CD4-positive, alpha-beta T cell treated with Interleukin-6 at 100 ng/mL for 8 hours (primary cell): ENCODE results near the gene SMNDC1.
"Not testable (repeated sequence)": the region's sequence is repeated elsewhere in the genome, so short reads cannot be mapped to it uniquely, and the experiment has no call there.

Experiments
- DNase-seq: peaks from one replicate; pipeline ENCODE4 v3.0.0-alpha.2; 2020; ENCODE audit warnings: mixed read lengths, low spot score

The SMNDC1 gene

GRCh38 chr10:110304780-110305421, at the start of gene SMNDC1:
TSS of gene SMNDC1 (minus strand) at chr10:110304920. CDS start at chr10:110303587, 1,333 bp downstream.
- DNase-seq, result peak; percentile 96

DNA sequence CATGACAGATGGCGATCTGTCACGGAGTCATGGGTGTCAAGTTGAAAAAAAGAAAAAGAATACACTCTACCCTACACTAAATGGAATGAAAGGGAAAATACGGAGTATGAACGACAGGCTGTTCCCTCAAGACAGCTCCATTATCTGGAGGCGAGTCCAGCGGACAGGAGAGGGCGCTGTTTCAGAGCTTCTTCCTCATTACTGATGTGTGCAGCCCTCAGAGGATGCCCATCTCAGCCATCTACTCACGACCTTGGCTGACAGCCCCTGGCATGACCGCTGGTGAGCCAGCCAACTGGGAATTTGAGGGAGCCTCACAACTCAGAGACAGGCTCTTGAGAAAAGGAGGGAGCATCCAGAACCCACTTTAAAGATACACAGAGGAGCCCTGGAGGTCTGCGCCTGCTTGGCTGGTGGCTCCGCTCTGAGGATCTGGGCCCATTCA, 49.6 kb upstream of the SMNDC1 start:
- DNase-seq, result peak; percentile 75

GRCh38 chr10:110353244-110354119, 48.8 kb upstream of the SMNDC1 start:
- DNase-seq, result peak; percentile 30

- DNase-seq, result no peak
Observed at GRCh38 chr10:110352930-110353243, 48.2 kb upstream of the SMNDC1 start.

GRCh38 chr10:110350812-110351211, 46.1 kb upstream of the SMNDC1 start:
- no peak for DNase-seq

GRCh38 chr10:110349831-110350230, 45.1 kb upstream of the SMNDC1 start:
- no peak for DNase-seq

DNA sequence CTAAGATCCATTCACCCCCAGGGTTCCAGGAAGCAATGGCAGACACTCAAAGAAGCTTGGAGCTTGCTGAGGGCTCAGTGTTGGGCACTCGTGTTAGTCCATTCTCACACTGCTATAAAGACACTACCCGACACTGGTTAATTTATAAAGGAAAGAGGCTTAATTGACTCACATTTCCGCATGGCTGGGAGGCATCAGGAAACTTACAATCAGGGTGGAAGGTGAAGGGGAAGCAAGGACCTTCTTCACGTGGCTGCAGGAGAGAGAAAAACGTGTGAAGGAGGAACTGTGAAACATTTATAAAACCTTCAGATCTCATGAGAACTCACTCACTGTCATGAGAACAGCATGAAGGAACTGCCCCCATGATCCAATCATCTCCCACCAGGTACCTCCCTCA, 44.7 kb upstream of the SMNDC1 start:
- no peak for DNase-seq

DNA sequence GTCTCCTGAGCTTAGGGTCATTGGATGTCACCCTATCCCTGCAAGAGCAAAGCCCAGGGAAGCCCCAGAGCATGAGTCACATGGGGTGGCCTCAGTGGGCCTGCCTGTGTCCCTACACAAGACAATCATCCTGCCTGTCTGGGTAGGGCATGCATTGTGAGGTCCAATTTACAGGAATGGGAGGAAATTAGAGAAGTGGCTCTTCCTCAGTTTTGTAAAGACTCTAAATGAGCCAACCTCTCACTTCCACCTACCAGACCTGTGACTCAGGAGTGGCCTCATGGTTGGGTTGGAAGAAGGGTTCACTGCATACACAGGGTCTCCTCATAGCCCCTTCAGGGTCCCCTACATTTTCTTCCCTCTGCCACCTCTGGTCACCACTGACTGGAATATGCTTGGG, 43.6 kb upstream of the SMNDC1 start:
- no peak for DNase-seq

DNA sequence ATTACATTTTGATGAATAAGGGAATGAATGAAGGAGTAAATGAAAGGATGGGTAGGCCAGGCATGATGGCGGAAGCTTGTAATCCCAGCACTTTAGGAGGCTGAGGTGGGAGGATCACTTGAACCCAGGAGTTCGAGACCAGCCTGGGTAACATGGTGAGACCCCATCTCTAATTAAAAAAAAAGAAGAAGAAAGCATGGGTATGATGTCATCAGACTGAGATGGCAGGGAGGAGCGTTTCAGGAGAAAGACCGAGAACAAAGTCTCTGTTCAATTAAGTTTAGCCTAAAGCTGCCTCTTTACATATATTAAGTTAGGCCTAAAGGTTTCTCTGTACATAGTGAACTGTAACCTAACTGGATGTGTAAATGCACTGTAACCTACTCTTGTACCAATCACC, 42.2 kb upstream of the SMNDC1 start:
- no peak for DNase-seq

GRCh38 chr10:110345286-110345685, 40.6 kb upstream of the SMNDC1 start:
- no peak for DNase-seq

DNA sequence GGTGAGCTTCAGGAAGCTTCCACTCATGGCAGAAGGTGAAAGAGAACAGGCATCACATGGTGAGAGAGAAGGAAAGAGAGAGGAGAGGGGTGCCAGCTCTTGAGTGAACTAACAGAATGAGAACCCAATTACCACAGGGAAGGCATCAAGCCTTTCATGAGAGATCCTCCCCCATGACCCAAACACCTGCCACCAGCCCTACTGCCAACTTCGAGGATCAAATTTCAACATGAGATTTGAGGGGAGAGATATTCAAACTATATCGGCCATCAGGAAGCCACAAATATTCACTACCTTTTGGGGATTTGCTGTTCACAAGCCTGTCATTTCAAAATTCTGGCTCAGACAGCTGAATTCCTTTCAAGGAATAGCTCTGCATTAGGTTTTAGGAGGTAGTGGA, 39.9 kb upstream of the SMNDC1 start:
- DNase-seq, result no peak

- DNase-seq, result no peak
Observed at GRCh38 chr10:110343947-110344346, 39.2 kb upstream of the SMNDC1 start.

GRCh38 chr10:110340816-110341215, 36.1 kb upstream of the SMNDC1 start:
- DNase-seq, result no peak

GRCh38 chr10:110340122-110340521, 35.4 kb upstream of the SMNDC1 start:
- no peak for DNase-seq

DNA sequence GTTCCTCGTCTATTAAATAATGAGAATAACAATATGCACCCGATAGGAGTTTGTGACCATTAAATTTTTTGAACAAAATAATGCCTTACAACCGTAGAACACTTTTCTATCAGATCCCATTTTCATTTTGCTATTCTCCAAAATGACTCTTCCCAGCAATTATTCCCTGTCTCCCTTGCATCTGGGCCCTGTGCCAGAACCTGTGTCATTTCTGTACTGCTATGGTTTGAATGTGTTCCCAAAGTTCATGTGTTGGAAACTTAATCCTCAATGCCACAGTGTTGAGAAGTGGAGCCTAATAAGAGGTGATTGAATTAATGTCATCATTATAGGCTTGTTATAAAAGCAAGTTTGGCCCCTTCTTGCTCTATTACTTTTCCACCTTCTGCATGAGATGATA, 33.2 kb upstream of the SMNDC1 start:
- no peak for DNase-seq

- DNase-seq, result no peak
Observed at GRCh38 chr10:110337401-110337800, 32.7 kb upstream of the SMNDC1 start.

GRCh38 chr10:110336111-110336721, 31.5 kb upstream of the SMNDC1 start:
- no peak for DNase-seq

DNA sequence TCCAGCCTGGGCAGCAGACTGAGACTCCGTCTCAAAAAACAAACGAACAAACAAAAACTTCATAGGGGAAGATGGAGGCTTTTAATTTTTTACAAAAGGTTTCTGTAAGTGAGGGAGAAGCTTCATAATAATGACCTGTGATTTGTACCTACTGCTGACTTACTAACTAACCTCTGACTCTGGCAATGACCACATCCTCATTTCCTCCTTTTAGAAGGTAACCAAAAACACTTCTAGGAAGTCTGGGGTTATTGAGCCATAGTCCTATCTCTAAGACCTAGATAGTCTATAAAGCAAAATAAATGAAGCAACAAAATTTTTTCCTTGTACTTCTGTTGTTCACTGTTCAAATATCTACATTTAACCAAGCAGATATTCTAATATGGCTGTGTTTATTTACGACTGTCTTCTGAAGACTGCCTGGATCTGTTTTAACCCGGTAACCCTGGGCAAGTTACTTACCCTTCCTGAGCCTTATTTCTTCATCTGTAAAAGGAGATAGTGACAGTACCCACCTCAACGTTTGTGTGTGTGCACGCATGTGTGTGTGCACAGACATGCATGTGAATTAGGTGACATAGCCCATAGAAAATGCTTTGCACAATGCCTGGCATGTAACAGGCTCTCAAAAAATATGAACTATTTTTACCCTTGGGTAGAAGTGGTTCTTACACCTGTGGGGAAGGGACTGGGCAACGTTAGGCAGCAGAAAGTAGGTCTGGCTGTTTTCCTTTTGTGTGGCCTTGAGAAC, 30.8 kb upstream of the SMNDC1 start:
- no peak for DNase-seq

DNA sequence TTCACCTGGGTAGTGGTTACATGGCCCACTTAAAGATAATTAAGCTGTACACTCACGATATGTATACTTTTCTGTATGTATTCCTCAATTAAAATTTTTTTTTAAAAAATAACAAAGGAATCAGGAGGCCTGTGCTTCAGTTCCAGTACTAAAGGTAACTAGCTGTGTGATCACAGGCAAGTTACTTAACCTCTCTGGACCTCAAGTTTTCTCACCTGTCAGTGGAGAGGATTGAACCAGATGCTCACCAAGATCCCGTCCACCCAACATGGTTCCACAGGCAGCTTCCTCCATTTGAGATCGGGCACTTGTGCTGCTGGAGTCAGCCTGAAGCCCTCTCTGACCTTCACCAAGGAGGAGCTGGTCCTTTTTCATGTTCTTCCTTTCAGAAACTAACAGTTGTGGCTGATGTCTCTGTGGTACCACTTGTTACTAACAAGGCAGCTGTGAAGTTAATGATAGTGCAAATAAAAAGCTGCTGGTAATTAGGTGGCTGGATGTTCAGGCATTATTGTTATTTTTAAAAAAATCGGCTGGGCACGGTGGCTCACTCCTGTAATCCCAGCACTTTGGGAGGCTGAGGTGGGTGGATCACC, 29.4 kb upstream of the SMNDC1 start:
- DNase-seq, result no peak

DNA sequence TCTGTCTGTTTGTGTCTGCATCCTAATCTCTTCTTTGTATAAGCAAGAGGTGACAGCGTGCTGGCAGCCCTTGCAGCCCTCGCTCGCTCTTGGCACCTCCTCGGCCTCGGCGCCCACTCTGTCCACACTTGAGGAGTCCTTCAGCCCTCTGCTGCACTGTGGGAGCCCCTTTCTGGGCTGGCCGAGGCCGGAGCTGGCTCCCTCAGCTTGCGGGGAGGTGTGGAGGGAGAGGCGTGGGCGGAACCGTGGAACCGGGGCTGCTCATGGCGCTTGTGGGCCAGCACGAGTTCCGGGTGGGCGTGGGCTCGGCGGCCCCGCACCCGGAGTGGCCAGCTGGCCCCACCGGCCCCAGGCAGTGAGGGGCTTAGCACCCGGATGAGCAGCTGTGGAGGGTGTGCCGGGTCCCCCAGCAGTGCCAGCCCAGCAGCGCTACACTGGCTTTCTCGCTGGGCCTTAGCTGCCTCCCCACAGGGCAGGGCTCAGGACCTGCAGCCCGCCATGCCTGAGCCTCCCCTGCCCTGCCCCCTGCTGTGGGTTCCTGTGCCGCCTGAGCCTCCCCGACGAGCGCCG, 26.6 kb upstream of the SMNDC1 start:
- DNase-seq, result not testable (repeated sequence)

GRCh38 chr10:110330675-110331074, 26.0 kb upstream of the SMNDC1 start:
- DNase-seq, result no peak
